Measurements from ENCODE around the gene VSTM2L. TPM values are rescaled to one million over a fixed set of nuclear protein-coding genes. Genes with fewer than 3 reads are reported as not detected.

The VSTM2L gene
- total and polyA plus RNA-seq, 2 donors (not counting 3 experiments of a cell fraction or from before 2014, with no cell fraction given), result 0.18 TPM; not detected in 1

GRCh38 chr20:37955511-37955910, 52.6 kb downstream of the VSTM2L start:
- Histone ChIP-seq H2AFZ (ENCODE audit: low read depth, low read length) (no peak overlapping the region), H3K79me2 (ENCODE audit: control insufficient read depth, insufficient read depth, low read length) (no peaks in the 10 kb centered on the region), H3K4me3 (replicated peaks in 1 of 3; ENCODE audit: insufficient read depth in 1 of 3, low read depth in 1 of 3, low read length in 3 of 3) (no peak overlapping the region), H3K27me3 (ENCODE audit: control insufficient read depth in 2 of 2, insufficient read depth in 2 of 2, low read length in 2 of 2) (peaks cover 21 to 32% of the 10 kb centered on the region in 2 experiments), H4K20me1 (replicated peaks; ENCODE audit: control insufficient read depth, extremely low read depth, insufficient read depth, low read length) (no peaks in the 10 kb centered on the region), H3K27ac (ENCODE audit: insufficient read depth, low read depth, low read length) (no peak overlapping the region), H3K4me1 (ENCODE audit: control insufficient read depth, extremely low read depth, insufficient read depth, low read length) (no peaks in the 10 kb centered on the region), H3K9me1 (replicated peaks; ENCODE audit: control insufficient read depth, extremely low read depth, insufficient read depth, low read length) (no peaks in the 10 kb centered on the region), H3K9ac (replicated peaks; ENCODE audit: extremely low read depth, insufficient read depth, low read length) (no peak overlapping the region), H3K36me3 (ENCODE audit: control insufficient read depth in 2 of 2, extremely low read depth in 1 of 2, insufficient read depth in 2 of 2, low read length in 2 of 2) (no peaks in the 10 kb centered on the region), H3K4me2 (ENCODE audit: insufficient read depth, low read length) (no peak overlapping the region), H3K9me3 (replicated peaks; ENCODE audit: control insufficient read depth, insufficient read depth, low read length) (no peaks in the 10 kb centered on the region)
- intact Hi-C loops (cut with micrococcal nuclease), result no loop called here
- BruUV-seq (replicated peaks), result no TSS peak
- no peak for FAIRE-seq
- ChIA-PET CTCF (interaction anchor here (1.2 kb wide), 1 partner anchor 16 kb away, joined by 4 read pairs; no protein-coding TSS in a partner anchor), POLR2A (no interaction called here)
- DNase-seq (ENCODE audit: low read depth, low spot score), result no peak
- dilution Hi-C loops (cut with MboI; ENCODE audit: extremely low pct_ligation_motif_present, low sequenced_read_pairs), result no loop called here
- no peak for TF ChIP-seq JUN (IDR thresholded peaks at IDR 0.05; ENCODE audit: borderline replicate concordance, insufficient read depth, insufficient read length, low read depth)
- TF ChIP-seq MYC (IDR thresholded peaks at IDR 0.05; ENCODE audit: low read depth, low read length), result no peak
- TF ChIP-seq POLR2A (IDR thresholded peaks at IDR 0.05; ENCODE audit: low read depth, low read length), result no peak
- no peak for TF ChIP-seq FOS (IDR thresholded peaks at IDR 0.05; ENCODE audit: borderline replicate concordance, insufficient read depth, low read length)
- no peak for TF ChIP-seq EZH2 (IDR thresholded peaks at IDR 0.05; ENCODE audit: borderline replicate concordance, low read depth, low read length, severe bottlenecking)
- TF ChIP-seq POLR2AphosphoS5 (IDR thresholded peaks at IDR 0.05; ENCODE audit: insufficient read depth, low read depth, low read length), result no peak
- no peak for TF ChIP-seq CTCF (IDR thresholded peaks at IDR 0.05; ENCODE audit: extremely low read depth in 1 of 2, insufficient read depth in 1 of 2, low read depth in 1 of 2, low read length in 2 of 2)
- TF ChIP-seq MAX (IDR thresholded peaks at IDR 0.05; ENCODE audit: insufficient read depth, insufficient read length), result no peak
- no peak for TF ChIP-seq GATA2 (IDR thresholded peaks at IDR 0.05; ENCODE audit: insufficient read depth, insufficient read length, low read depth, low read length)
